Inflammatory macrophage treated with lipopolysaccharide for 4 hours (primary cell): Measurements from ENCODE around the gene NEURL1.
A peak's percentile ranks its signal among the peaks of the same experiment; 100 is the strongest.

Source experiments
- DNase-seq: peaks from one replicate; pipeline ENCODE4 v3.0.0-alpha.2; 2020

The NEURL1 gene

DNA sequence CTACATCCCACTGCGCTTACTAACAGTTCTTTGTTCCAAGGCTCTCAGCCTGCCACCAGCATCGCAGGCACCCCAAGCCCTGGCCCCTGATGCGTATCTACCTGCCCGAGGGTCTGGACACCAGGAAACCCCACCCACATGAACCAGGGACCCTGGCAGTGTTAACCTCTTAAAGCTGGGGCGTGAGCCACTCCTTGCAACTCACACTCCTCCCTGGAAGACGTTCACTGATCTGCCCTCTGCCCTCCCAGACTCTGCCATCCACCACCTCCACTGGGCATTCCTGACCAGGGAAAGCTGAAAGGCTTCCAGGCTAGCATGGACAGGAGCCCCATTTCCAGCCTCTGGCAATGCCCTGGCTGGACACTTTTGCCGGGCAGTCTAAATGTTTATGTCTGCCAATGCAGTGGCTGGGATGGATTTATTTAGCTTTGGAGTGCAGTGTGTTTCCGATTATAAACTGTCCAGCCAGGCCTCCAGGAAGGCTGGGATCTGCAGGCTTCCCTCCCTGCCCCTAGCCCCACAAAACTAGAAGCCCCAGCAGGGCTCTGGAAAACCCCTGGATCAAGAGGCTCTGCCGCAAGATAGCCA lies 117.5 kb downstream of the NEURL1 start:
- no peak for DNase-seq

DNA sequence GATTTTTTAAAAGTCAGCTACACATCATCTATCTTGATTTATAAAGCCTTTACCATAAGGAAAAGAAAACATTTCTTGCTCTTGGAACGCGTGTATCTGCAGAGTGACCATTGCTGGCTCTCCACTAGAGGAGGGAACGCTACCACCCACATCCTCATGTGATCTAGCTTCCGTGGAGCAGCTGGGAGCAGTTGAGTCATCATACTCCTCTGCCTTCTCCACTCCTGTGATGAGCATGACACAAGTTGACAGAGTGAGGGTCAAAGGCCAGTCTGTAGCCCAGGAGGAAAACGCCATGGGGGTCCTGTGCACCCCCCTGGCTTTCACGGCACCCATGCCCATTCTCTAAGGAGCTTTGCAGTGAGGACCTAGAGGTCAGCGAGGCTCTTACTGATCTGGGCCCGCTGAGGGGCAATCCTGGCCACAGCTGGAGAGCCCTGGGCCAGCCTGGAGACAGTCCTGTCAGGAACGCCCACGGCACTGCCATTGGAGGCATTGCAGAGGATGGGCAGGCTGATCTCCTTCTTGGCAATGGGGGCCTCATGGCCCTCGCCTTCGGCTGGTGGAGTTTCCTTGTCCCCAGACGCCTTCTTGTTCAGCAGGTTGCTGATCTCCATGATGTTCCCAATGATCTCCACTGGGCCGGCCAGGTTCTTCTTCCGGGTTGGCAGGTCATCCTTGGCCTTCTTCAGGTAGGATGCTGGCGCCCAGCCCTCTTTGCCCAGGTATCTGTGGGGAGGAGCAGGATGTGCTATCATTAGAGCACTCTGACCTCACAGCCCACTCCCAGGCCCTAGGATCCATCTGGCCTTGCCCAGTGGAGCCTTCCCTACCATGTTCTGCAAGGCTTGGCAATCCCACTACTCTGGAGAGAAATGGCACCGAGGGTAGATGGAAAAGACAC lies 119.2 kb downstream of the NEURL1 start:
- DNase-seq = peak; percentile 93

DNA sequence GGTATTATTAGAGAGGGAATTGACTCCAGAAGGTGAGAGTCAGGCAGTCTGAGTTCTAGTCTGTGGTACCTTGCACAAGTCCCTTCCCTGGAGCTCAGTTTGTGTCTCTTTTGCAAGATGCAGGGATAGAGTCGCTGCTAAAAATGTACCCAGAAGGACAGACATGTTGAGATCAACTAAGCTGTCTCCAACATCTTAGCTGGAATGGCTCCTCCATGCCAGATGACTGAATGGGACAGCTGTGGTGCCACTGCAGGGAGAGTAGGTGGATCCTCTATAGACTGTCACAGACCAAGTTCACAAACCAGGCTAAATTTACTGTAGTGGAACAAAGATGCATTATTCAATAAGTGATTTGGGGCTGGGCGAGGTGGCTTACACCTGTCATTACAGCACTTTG lies 120.1 kb downstream of the NEURL1 start:
- no peak for DNase-seq

- DNase-seq = peak; percentile 81
These were observed 121.0 kb downstream of the NEURL1 start for GRCh38 chr10:103614306-103615158.

DNA sequence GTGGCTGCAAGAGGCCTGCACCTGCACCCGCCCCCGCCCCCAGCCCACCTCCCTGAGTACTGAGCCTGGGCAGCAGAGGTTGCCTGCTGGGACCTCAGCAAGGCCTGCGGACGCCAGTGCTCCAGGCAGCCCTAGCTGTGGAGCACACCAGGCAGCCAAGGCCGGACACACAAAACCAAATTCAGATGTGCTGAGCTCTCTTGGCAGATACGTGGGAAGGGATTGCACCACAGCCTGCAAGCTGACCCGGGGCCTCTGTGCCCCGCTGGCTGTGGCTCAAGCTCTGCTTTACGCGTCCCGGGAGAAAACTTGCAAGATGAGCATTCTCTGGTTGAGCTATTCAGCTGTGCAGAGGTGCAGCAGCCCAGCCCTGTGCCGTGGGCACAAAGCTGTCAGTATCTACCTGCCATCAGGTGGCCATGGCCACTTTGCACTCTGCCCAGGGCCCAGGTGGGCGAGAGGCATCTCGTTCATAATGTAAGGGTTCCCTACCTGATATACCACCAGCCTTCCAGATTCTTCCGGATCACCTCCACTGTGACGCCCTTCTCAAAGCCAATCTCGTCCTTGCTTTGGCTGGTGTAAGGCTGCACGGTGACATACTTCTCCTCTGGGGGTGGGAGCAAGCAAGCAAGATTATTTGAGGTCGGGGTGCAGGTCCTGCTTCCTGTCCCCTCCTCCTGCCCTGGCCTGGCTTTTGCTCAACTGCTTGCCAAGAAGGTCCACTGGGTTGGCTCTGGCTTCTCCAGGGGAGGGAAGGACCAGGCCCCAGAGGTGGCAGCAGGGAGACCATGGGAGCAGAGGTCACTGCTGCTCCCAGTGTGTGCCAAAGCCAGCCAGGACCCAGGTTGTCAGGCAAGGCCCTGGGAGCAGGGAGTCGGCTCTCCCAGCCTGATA lies 123.4 kb downstream of the NEURL1 start:
- peak; percentile 66 for DNase-seq

- no peak for DNase-seq
These were observed 124.3 kb downstream of the NEURL1 start for GRCh38 chr10:103617602-103618385.

DNA sequence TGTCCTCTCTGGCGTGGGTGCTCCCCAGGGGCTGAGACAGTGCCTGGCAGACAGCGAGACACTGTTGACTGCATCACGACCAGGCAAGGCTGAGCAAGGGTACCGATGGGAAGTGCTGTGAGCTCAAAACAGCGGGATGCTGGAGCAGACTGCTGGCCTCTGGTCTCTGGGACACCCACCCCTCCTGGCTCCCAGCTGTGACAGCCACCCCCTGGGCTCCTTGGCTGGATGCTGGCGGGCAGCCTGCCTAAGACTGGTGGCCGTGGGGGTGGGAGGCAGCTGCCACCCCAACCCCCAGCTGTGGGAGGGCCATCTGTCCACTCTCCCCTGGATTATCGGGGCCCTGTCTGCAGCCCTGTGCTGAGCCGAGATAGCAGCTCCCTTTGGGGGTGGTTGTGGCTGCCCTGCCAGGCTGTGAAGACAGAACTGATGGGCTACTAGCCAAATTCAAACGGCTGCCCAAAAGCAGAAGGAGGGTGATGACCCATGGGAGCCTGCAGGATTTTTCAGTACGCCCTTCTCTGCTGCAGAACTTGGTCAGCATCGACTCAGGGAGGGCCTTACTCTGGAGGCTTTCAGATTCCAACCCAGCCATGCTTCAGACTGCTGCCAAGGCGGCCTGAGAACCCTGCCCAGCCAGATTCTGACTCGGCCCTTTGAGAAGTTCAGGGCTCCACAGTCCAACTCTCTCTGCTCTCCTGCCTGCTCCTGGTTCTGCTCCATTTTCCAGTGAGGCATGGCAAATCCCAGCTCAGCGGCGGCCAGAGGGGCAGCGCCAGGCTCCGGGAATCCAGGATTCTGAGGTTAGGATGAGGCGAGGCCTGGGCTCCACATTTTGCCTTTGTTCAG lies 125.3 kb downstream of the NEURL1 start:
- DNase-seq = peak; percentile 33

GRCh38 chr10:103619424-103620351 lies 126.2 kb downstream of the NEURL1 start:
- DNase-seq = no peak

DNA sequence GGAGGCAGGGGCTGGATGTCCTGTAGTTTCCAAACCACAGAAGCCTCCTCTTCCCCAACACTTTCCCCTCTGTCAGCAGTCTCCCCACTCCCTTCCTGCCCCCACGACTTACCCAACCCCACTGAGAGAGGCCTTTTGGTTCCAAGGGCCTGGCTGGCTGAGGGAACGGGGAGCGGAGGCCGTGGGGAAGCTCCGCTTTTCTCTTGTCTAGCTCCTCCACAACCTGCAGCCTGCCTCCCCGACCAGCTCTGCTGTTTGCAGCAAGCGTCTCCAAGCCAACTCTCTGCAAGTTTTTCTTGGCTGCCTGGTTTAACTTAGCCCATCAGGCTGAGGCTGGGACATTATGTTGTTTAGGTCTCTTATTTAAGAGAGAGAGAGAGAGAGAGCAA lies 126.8 kb downstream of the NEURL1 start:
- DNase-seq = peak; percentile 17

- no peak for DNase-seq
These were observed 127.6 kb downstream of the NEURL1 start for GRCh38 chr10:103620891-103621782.

- no peak for DNase-seq
These were observed 128.2 kb downstream of the NEURL1 start for GRCh38 chr10:103621783-103622125.

GRCh38 chr10:103622286-103622685 lies 128.8 kb downstream of the NEURL1 start:
- no peak for DNase-seq

DNA sequence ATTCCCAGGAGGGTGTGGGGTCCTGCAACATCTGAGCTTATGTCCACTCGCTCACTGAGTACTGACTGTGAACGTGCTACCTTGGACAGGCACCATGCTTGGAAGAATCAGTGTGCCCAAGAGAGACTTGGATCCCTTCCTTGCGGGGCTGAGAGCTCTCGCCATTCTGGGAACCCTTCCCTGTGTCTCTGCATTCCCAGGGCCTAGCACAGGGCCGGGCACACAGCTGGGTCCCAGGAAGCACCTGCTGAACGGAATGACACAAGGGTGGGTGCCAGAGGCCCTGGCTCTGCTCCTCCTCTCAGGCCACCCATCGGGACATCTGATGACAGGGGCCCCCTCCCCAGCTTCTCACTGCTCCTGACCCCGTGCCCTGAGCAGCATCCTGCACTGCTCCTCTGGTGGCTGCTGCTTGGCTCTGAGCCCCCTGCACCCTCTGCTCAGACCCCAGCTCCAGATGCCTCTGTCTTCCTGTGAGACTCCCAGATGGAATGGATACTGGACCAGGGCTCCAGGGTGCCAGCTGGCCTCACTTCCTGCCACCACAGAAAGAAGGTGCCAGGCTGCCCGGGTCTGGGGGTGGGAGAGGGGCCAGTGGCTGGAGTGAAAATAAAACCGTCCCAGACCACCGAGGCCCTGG lies 129.6 kb downstream of the NEURL1 start:
- DNase-seq = no peak

GRCh38 chr10:103626178-103626577 lies 132.7 kb downstream of the NEURL1 start:
- no peak for DNase-seq

DNA sequence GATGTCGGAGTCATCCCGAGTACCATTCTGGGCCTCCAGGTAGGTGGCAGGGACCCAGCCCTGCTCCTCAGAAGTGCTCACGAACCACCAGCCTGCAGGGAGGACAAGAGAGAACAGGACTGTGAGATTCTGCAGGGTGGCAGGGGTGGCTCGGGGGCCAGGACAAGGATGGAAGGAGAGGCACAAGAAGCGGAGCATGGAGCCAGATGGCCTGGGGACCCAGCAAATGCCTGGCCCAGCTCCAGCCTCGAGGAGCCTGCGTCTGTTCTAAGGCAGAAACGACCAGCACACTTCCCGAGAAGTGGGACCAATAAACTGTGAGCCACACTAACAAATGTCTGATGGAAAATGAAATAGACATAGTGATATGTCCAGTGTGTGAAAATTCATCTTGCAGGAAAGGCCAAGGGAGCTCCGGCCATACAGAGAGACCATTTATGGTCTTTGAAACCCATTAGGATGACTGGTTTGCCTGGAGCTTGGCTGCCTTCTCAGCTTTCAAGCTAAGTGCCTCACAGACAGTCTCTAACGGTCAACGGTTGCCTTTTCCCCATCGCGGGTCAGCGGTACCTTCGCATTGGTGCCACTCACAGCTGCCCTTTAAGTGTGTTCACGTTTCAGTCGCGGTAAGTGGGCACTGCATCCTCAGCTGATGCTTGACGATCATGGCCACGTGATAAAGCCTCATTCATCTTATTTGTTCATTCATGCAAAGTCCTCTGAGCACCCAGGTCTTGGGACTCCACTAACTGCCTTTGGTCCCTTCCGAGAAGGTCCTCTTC lies 133.8 kb downstream of the NEURL1 start:
- no peak for DNase-seq

GRCh38 chr10:103627893-103628292 lies 134.4 kb downstream of the NEURL1 start:
- no peak for DNase-seq

- DNase-seq = no peak
These were observed 136.1 kb downstream of the NEURL1 start for GRCh38 chr10:103629581-103629980.
